GM23338 (cell line): ENCODE results near the gene CALML3. TPM values are rescaled to one million over a fixed set of nuclear protein-coding genes. Genes with fewer than 3 reads are reported as not detected.

Experiments
- ATAC-seq: fragments of 200-7000 bp; cut with Tn5 transposase; 3 replicates; pipeline ENCODE4 v1.9.1; 2020
- DNase-seq: peaks from one replicate; pipeline ENCODE4 v3.0.0-alpha.2; 2015; ENCODE audit warnings: low spot score
- H2AFZ ChIP-seq: fragments of 200-600 bp; sonication (generic); 2 replicates; pipeline ENCODE4 v1.8.0; 2016; ENCODE audit warnings: antibody characterized with exemption, mild to moderate bottlenecking, moderate library complexity
- H3F3A ChIP-seq: fragments of 200-600 bp; sonication (generic); replicated peaks from 2 replicates; pipeline ENCODE4 v1.8.0; 2017; ENCODE audit warnings: antibody characterized with exemption, mixed run types, low read depth
- H3K27ac ChIP-seq: fragments of 200-600 bp; sonication (generic); 2 replicates; pipeline ENCODE4 v1.6.1; 2016; ENCODE audit warnings: low read depth
- H3K27me3 ChIP-seq: fragments of 200-600 bp; sonication (generic); 2 replicates; pipeline ENCODE4 v1.8.0; 2016; ENCODE audit warnings: mild to moderate bottlenecking, mixed run types, moderate library complexity; ENCODE audit not compliant: insufficient read depth
- H3K36me3 ChIP-seq: fragments of 200-600 bp; sonication (generic); 2 replicates; pipeline ENCODE4 v1.8.0; 2016; ENCODE audit warnings: mild to moderate bottlenecking; ENCODE audit not compliant: insufficient read depth
- H3K4me1 ChIP-seq: fragments of 200-600 bp; sonication (generic); 2 replicates; pipeline ENCODE4 v1.8.0; 2016; ENCODE audit warnings: mild to moderate bottlenecking, moderate library complexity; ENCODE audit not compliant: insufficient read depth
- H3K4me2 ChIP-seq: fragments of 200-600 bp; sonication (generic); 2 replicates; pipeline ENCODE4 v1.7.1; 2017; ENCODE audit warnings: mixed run types
- H3K4me3 ChIP-seq: fragments of 200-600 bp; sonication (generic); 2 replicates; pipeline ENCODE4 v1.6.1; 2016; ENCODE audit warnings: mixed run types
- H3K79me2 ChIP-seq: fragments of 200-600 bp; sonication (generic); replicated peaks from 2 replicates; pipeline ENCODE4 v1.8.0; 2017; ENCODE audit warnings: mild to moderate bottlenecking; ENCODE audit not compliant: insufficient read depth
- H3K9me2 ChIP-seq: fragments of 200-600 bp; sonication (generic); 2 replicates; pipeline ENCODE4 v1.8.0; 2017; ENCODE audit not compliant: insufficient read depth
- H4K20me1 ChIP-seq: fragments of 200-600 bp; sonication (generic); replicated peaks from 2 replicates; pipeline ENCODE4 v1.8.0; 2017; ENCODE audit warnings: mild to moderate bottlenecking; ENCODE audit not compliant: insufficient read depth
- H3K27ac Mint-ChIP-seq: 2 replicates; pipeline ENCODE4 v1.8.0; 2020; ENCODE audit warnings: inconsistent platforms, mild to moderate bottlenecking, moderate library complexity, mixed read lengths
- H3K27me3 Mint-ChIP-seq: 3 replicates; pipeline ENCODE4 v1.8.0; 2022; ENCODE audit warnings: low read depth, mild to moderate bottlenecking, moderate library complexity, mixed read lengths, inconsistent platforms; ENCODE audit not compliant: insufficient read depth, poor library complexity
- H3K36me3 Mint-ChIP-seq: 3 replicates; pipeline ENCODE4 v1.8.0; 2021; ENCODE audit warnings: low read depth, mild to moderate bottlenecking, inconsistent platforms, moderate library complexity, mixed read lengths
- H3K4me1 Mint-ChIP-seq: 3 replicates; pipeline ENCODE4 v1.8.0; 2020; ENCODE audit warnings: mild to moderate bottlenecking, inconsistent platforms, mixed read lengths
- H3K4me3 Mint-ChIP-seq: 3 replicates; pipeline ENCODE4 v1.8.0; 2021; ENCODE audit warnings: moderate library complexity, mild to moderate bottlenecking, inconsistent platforms, mixed read lengths
- H3K9me3 Mint-ChIP-seq: 3 replicates; pipeline ENCODE4 v1.8.0; 2020; ENCODE audit warnings: moderate library complexity, mild to moderate bottlenecking, inconsistent platforms, mixed read lengths
- CREB1 ChIP-seq: fragments of 250-450 bp; sonication (Bioruptor Pico); IDR thresholded peaks from 2 replicates; pipeline ENCODE4 v1.5.0; 2020; ENCODE audit warnings: low read depth, mild to moderate bottlenecking, moderate library complexity
- EZH2phosphoT487 ChIP-seq: fragments of 200-600 bp; sonication (generic); IDR thresholded peaks from one replicate; pipeline ENCODE4 v1.8.1; 2018; ENCODE audit warnings: antibody characterized with exemption; ENCODE audit not compliant: unreplicated experiment
- NANOG ChIP-seq: IDR thresholded peaks from 2 replicates; pipeline ENCODE4 v1.6.1; 2016; ENCODE audit warnings: antibody characterized with exemption, borderline replicate concordance
- POLR2AphosphoS5 ChIP-seq: IDR thresholded peaks from 2 replicates; pipeline ENCODE4 v1.6.1; 2016; ENCODE audit warnings: antibody characterized with exemption, low read depth
- ZNF114 ChIP-seq: fragments of 250-450 bp; sonication (Bioruptor Pico); IDR thresholded peaks from 2 replicates; pipeline ENCODE4 v1.5.0; 2020; ENCODE audit warnings: mild to moderate bottlenecking, moderate library complexity
- ZNF331 ChIP-seq: fragments of 250-450 bp; sonication (Bioruptor Pico); IDR thresholded peaks from 2 replicates; pipeline ENCODE4 v1.5.0; 2020; ENCODE audit warnings: low read depth, mild to moderate bottlenecking, moderate library complexity
- polyA plus RNA-seq: library from polyadenylated mRNA; unstranded; fragments of >200 nt; fragmentation: Nextera tagmentation; extraction: Ambion mirVana; gene quantifications from 2 replicates; pipeline ENCODE4 v1.2.1, GENCODE V29; 2016
- total RNA-seq: library from RNA; depleted of rRNA; stranded (reverse); fragments of >200 nt; shearing (Covaris generic); gene quantifications from 2 replicates; pipeline ENCODE4 v1.2.3, GENCODE V29; 2014
- TF ChIP-seq, protein P1 (sequence below): IDR thresholded peaks from one replicate; pipeline ENCODE4 v1.6.1; 2018; ENCODE audit warnings: antibody characterized with exemption; ENCODE audit not compliant: unreplicated experiment
- TF ChIP-seq, protein P2 (sequence below): fragments of 250-450 bp; sonication (Bioruptor Pico); IDR thresholded peaks from 2 replicates; pipeline ENCODE4 v1.5.0; 2020; ENCODE audit warnings: mild to moderate bottlenecking, moderate library complexity
- TF ChIP-seq, protein P3 (sequence below), 2 experiments: fragments of 200-600 bp in 1 of 2; sonication (generic) in 1 of 2; conservative IDR thresholded peaks; 2 replicates each; pipeline versions ENCODE4 v1.5.1 to v1.6.1; 2016 to 2017; ENCODE audit warnings: antibody characterized with exemption in 2 of 2, low read depth in 2 of 2, mild to moderate bottlenecking in 2 of 2, moderate library complexity in 1 of 2

Gene CALML3
- total and polyA plus RNA-seq, 2 experiments from 2014 or later = not detected

GRCh38 chr10:5550250-5550545 is 25.4 kb downstream of the CALML3 start (continued):
- TF ChIP-seq, protein P1, sequence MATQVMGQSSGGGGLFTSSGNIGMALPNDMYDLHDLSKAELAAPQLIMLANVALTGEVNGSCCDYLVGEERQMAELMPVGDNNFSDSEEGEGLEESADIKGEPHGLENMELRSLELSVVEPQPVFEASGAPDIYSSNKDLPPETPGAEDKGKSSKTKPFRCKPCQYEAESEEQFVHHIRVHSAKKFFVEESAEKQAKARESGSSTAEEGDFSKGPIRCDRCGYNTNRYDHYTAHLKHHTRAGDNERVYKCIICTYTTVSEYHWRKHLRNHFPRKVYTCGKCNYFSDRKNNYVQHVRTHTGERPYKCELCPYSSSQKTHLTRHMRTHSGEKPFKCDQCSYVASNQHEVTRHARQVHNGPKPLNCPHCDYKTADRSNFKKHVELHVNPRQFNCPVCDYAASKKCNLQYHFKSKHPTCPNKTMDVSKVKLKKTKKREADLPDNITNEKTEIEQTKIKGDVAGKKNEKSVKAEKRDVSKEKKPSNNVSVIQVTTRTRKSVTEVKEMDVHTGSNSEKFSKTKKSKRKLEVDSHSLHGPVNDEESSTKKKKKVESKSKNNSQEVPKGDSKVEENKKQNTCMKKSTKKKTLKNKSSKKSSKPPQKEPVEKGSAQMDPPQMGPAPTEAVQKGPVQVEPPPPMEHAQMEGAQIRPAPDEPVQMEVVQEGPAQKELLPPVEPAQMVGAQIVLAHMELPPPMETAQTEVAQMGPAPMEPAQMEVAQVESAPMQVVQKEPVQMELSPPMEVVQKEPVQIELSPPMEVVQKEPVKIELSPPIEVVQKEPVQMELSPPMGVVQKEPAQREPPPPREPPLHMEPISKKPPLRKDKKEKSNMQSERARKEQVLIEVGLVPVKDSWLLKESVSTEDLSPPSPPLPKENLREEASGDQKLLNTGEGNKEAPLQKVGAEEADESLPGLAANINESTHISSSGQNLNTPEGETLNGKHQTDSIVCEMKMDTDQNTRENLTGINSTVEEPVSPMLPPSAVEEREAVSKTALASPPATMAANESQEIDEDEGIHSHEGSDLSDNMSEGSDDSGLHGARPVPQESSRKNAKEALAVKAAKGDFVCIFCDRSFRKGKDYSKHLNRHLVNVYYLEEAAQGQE = no peak
- no peak for TF ChIP-seq ZNF331 (CRISPR knock-in tag)

GRCh38 chr10:5550621-5551530 is 26.1 kb downstream of the CALML3 start:
- Histone ChIP-seq H3F3A (no peaks in the 10 kb centered on the region), H3K4me1 (no peaks in the 10 kb centered on the region), H3K79me2 (no peaks in the 10 kb centered on the region), H3K27ac (no peak overlapping the region), H3K4me3 (no peak overlapping the region), H3K27me3 (no peaks in the 10 kb centered on the region), H4K20me1 (no peaks in the 10 kb centered on the region), H3K9me2 (no peaks in the 10 kb centered on the region), H3K36me3 (no peaks in the 10 kb centered on the region), H3K4me2 (no peak overlapping the region), H2AFZ (no peak overlapping the region)
- Mint-ChIP-seq H3K27ac (no peak overlapping the region), H3K4me1 (no peaks in the 10 kb centered on the region), H3K9me3 (no peaks in the 10 kb centered on the region; the same call in 2 of the 3 replicates), H3K27me3 (peaks cover 7% of the 10 kb centered on the region), H3K36me3 (no peaks in the 10 kb centered on the region), H3K4me3 (no peak overlapping the region)
- ATAC-seq (no peak), DNase-seq (no peak)
- TF ChIP-seq NANOG (no peak), EZH2phosphoT487 (no peak), POLR2AphosphoS5 (no peak), ZNF114 (no peak), CREB1 (CRISPR knock-in tag) (no peak)
- TF ChIP-seq, protein P2, sequence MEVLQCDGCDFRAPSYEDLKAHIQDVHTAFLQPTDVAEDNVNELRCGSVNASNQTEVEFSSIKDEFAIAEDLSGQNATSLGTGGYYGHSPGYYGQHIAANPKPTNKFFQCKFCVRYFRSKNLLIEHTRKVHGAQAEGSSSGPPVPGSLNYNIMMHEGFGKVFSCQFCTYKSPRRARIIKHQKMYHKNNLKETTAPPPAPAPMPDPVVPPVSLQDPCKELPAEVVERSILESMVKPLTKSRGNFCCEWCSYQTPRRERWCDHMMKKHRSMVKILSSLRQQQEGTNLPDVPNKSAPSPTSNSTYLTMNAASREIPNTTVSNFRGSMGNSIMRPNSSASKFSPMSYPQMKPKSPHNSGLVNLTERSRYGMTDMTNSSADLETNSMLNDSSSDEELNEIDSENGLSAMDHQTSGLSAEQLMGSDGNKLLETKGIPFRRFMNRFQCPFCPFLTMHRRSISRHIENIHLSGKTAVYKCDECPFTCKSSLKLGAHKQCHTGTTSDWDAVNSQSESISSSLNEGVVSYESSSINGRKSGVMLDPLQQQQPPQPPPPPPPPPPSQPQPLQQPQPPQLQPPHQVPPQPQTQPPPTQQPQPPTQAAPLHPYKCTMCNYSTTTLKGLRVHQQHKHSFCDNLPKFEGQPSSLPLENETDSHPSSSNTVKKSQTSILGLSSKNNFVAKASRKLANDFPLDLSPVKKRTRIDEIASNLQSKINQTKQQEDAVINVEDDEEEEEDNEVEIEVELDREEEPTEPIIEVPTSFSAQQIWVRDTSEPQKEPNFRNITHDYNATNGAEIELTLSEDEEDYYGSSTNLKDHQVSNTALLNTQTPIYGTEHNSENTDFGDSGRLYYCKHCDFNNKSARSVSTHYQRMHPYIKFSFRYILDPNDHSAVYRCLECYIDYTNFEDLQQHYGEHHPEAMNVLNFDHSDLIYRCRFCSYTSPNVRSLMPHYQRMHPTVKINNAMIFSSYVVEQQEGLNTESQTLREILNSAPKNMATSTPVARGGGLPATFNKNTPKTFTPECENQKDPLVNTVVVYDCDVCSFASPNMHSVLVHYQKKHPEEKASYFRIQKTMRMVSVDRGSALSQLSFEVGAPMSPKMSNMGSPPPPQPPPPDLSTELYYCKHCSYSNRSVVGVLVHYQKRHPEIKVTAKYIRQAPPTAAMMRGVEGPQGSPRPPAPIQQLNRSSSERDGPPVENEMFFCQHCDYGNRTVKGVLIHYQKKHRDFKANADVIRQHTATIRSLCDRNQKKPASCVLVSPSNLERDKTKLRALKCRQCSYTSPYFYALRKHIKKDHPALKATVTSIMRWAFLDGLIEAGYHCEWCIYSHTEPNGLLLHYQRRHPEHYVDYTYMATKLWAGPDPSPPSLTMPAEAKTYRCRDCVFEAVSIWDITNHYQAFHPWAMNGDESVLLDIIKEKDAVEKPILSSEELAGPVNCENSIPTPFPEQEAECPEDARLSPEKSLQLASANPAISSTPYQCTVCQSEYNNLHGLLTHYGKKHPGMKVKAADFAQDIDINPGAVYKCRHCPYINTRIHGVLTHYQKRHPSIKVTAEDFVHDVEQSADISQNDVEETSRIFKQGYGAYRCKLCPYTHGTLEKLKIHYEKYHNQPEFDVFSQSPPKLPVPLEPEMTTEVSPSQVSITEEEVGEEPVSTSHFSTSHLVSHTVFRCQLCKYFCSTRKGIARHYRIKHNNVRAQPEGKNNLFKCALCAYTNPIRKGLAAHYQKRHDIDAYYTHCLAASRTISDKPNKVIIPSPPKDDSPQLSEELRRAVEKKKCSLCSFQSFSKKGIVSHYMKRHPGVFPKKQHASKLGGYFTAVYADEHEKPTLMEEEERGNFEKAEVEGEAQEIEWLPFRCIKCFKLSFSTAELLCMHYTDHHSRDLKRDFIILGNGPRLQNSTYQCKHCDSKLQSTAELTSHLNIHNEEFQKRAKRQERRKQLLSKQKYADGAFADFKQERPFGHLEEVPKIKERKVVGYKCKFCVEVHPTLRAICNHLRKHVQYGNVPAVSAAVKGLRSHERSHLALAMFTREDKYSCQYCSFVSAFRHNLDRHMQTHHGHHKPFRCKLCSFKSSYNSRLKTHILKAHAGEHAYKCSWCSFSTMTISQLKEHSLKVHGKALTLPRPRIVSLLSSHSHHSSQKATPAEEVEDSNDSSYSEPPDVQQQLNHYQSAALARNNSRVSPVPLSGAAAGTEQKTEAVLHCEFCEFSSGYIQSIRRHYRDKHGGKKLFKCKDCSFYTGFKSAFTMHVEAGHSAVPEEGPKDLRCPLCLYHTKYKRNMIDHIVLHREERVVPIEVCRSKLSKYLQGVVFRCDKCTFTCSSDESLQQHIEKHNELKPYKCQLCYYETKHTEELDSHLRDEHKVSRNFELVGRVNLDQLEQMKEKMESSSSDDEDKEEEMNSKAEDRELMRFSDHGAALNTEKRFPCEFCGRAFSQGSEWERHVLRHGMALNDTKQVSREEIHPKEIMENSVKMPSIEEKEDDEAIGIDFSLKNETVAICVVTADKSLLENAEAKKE (CRISPR knock-in tag) = no peak
- TF ChIP-seq, protein P3, sequence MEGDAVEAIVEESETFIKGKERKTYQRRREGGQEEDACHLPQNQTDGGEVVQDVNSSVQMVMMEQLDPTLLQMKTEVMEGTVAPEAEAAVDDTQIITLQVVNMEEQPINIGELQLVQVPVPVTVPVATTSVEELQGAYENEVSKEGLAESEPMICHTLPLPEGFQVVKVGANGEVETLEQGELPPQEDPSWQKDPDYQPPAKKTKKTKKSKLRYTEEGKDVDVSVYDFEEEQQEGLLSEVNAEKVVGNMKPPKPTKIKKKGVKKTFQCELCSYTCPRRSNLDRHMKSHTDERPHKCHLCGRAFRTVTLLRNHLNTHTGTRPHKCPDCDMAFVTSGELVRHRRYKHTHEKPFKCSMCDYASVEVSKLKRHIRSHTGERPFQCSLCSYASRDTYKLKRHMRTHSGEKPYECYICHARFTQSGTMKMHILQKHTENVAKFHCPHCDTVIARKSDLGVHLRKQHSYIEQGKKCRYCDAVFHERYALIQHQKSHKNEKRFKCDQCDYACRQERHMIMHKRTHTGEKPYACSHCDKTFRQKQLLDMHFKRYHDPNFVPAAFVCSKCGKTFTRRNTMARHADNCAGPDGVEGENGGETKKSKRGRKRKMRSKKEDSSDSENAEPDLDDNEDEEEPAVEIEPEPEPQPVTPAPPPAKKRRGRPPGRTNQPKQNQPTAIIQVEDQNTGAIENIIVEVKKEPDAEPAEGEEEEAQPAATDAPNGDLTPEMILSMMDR (conservative IDR thresholded peaks at IDR 0.05; ENCODE audit: low read depth in 2 of 2) = no peak
